ENCODE measurements around the gene SCUBE2. TPM values are rescaled to one million over a fixed set of nuclear protein-coding genes. Genes with fewer than 3 reads are reported as not detected.
A peak's percentile ranks its signal among the peaks of the same experiment; 100 is the strongest.

SCUBE2 gene
- total RNA-seq, 2 experiments from 2014 or later, result not detected

- Mint-ChIP-seq H3K27me3 (peaks cover 47% of the 10 kb centered on the region), H3K4me3 (no peak overlapping the region), H3K9me3 (ENCODE audit: low read depth) (no peaks in the 10 kb centered on the region), H3K27ac (no peak overlapping the region), H3K36me3 (ENCODE audit: low read depth) (no peaks in the 10 kb centered on the region), H3K4me1 (no peaks in the 10 kb centered on the region)
- ATAC-seq (no peak), DNase-seq (no peak)
- ChIA-PET CTCF (interaction anchor here (0.8 to 0.9 kb wide), 2 partner anchors 10 to 48 kb away, joined by 4 read pairs; no protein-coding TSS in a partner anchor), POLR2A (interaction anchor here (0.6 kb wide), 1 partner anchor 16 kb away, joined by 3 read pairs; no protein-coding TSS in a partner anchor)
- intact Hi-C loops (cut with DNase I, micrococcal nuclease), result no loop called here
Measured at GRCh38 chr11:9089636-9090035, 1.8 kb downstream of the SCUBE2 start.

- no peaks in the 10 kb centered on the region for H3K9me3 Mint-ChIP-seq (ENCODE audit: low read depth)
- H3K4me1 Mint-ChIP-seq, result no peaks in the 10 kb centered on the region
- H3K36me3 Mint-ChIP-seq (ENCODE audit: low read depth), result no peaks in the 10 kb centered on the region
- ChIA-PET CTCF (interaction anchor here (0.8 to 1.1 kb wide), 4 partner anchors 9 to 49 kb away, joined by 3 to 4 read pairs (median 4); no protein-coding TSS in a partner anchor), POLR2A (interaction anchor here (0.6 kb wide), 1 partner anchor 15 kb away, joined by 3 read pairs; no protein-coding TSS in a partner anchor)
- no peak for DNase-seq
- H3K4me3 Mint-ChIP-seq, result no peak overlapping the region
- peaks cover 45% of the 10 kb centered on the region for H3K27me3 Mint-ChIP-seq
- no peak for ATAC-seq
- no peak overlapping the region for H3K27ac Mint-ChIP-seq
- intact Hi-C loops (cut with DNase I, micrococcal nuclease), result no loop called here
Measured at GRCh38 chr11:9089061-9089460, 2.3 kb downstream of the SCUBE2 start.

GRCh38 chr11:9082575-9082974 lies 8.8 kb downstream of the SCUBE2 start:
- Mint-ChIP-seq H3K4me3 (no peak overlapping the region), H3K9me3 (ENCODE audit: low read depth) (no peaks in the 10 kb centered on the region), H3K36me3 (ENCODE audit: low read depth) (no peaks in the 10 kb centered on the region), H3K27ac (no peak overlapping the region), H3K4me1 (peaks cover 3% of the 10 kb centered on the region), H3K27me3 (peaks cover 6% of the 10 kb centered on the region)
- DNase-seq (no peak), ATAC-seq (no peak)
- ChIA-PET CTCF (no interaction called here), POLR2A (no interaction called here)
- intact Hi-C loops (cut with DNase I, micrococcal nuclease), result no loop called here

- peak; percentile 53 for ATAC-seq
- H3K27me3 Mint-ChIP-seq, result peaks cover 7% of the 10 kb centered on the region
- H3K36me3 Mint-ChIP-seq (ENCODE audit: low read depth), result no peaks in the 10 kb centered on the region
- H3K4me3 Mint-ChIP-seq, result no peak overlapping the region
- intact Hi-C loops (cut with DNase I, micrococcal nuclease), result loop anchor here in 1 of 2 experiments (2.0 kb wide), 1 partner anchor 20 kb away; no protein-coding TSS in a partner anchor
- POLR2A ChIA-PET, result no interaction called here
- peaks cover 3% of the 10 kb centered on the region for H3K4me1 Mint-ChIP-seq
- H3K27ac Mint-ChIP-seq, result no peak overlapping the region
- no peak for DNase-seq
- no peaks in the 10 kb centered on the region for H3K9me3 Mint-ChIP-seq (ENCODE audit: low read depth)
- CTCF ChIA-PET, result no interaction called here
Measured at GRCh38 chr11:9081153-9081552, 10.2 kb downstream of the SCUBE2 start.

GRCh38 chr11:9078113-9079086 lies 13.0 kb downstream of the SCUBE2 start:
- H3K27ac Mint-ChIP-seq, result no peak overlapping the region
- no peak overlapping the region for H3K4me3 Mint-ChIP-seq
- POLR2A ChIA-PET, result no interaction called here
- DNase-seq (no peak), ATAC-seq (no peak)
- no peaks in the 10 kb centered on the region for H3K36me3 Mint-ChIP-seq (ENCODE audit: low read depth)
- H3K4me1 Mint-ChIP-seq, result peaks cover 3% of the 10 kb centered on the region
- CTCF ChIA-PET, result interaction anchor here (0.7 to 1.6 kb wide), 2 partner anchors 14 to 97 kb away, joined by 4 to 5 read pairs; no protein-coding TSS in a partner anchor
- H3K9me3 Mint-ChIP-seq (ENCODE audit: low read depth), result no peaks in the 10 kb centered on the region
- peaks cover 14% of the 10 kb centered on the region for H3K27me3 Mint-ChIP-seq
- intact Hi-C loops (cut with DNase I, micrococcal nuclease), result no loop called here

GRCh38 chr11:9077164-9077563 lies 14.2 kb downstream of the SCUBE2 start:
- peaks cover 3% of the 10 kb centered on the region for H3K4me1 Mint-ChIP-seq
- DNase-seq, result no peak
- H3K4me3 Mint-ChIP-seq, result no peak overlapping the region
- intact Hi-C loops (cut with DNase I, micrococcal nuclease), result no loop called here
- ChIA-PET CTCF (interaction anchor here (1.3 kb wide), 1 partner anchor 60 kb away, joined by 4 read pairs; no protein-coding TSS in a partner anchor), POLR2A (no interaction called here)
- ATAC-seq, result no peak
- no peaks in the 10 kb centered on the region for H3K36me3 Mint-ChIP-seq (ENCODE audit: low read depth)
- H3K27me3 Mint-ChIP-seq, result peaks cover 17% of the 10 kb centered on the region
- H3K9me3 Mint-ChIP-seq (ENCODE audit: low read depth), result no peaks in the 10 kb centered on the region
- no peak overlapping the region for H3K27ac Mint-ChIP-seq

- CTCF ChIA-PET, result interaction anchor here (1.3 to 2.6 kb wide), 2 partner anchors 61 kb away, joined by 4 to 12 read pairs; no protein-coding TSS in a partner anchor
- POLR2A ChIA-PET, result no interaction called here
Measured at GRCh38 chr11:9076661-9077060, 14.7 kb downstream of the SCUBE2 start.

GRCh38 chr11:9076046-9076445 lies 15.4 kb downstream of the SCUBE2 start:
- Mint-ChIP-seq H3K36me3 (ENCODE audit: low read depth) (no peaks in the 10 kb centered on the region), H3K27ac (no peak overlapping the region), H3K9me3 (ENCODE audit: low read depth) (no peaks in the 10 kb centered on the region), H3K4me1 (peaks cover under 1% of the 10 kb centered on the region), H3K27me3 (peaks cover 17% of the 10 kb centered on the region), H3K4me3 (no peak overlapping the region)
- ATAC-seq (no peak), DNase-seq (no peak)
- intact Hi-C loops (cut with DNase I, micrococcal nuclease), result no loop called here
- POLR2A ChIA-PET, result no interaction called here
- CTCF ChIA-PET, result interaction anchor here (0.6 to 2.6 kb wide), 3 partner anchors 61 to 105 kb away, joined by 4 to 12 read pairs (median 4); no protein-coding TSS in a partner anchor

More at GRCh38 chr11:9076661-9077060, 14.7 kb downstream of the SCUBE2 start:
- DNase-seq (no peak), ATAC-seq (no peak)
- peaks cover 3% of the 10 kb centered on the region for H3K4me1 Mint-ChIP-seq
- no peaks in the 10 kb centered on the region for H3K9me3 Mint-ChIP-seq (ENCODE audit: low read depth)
- no peak overlapping the region for H3K4me3 Mint-ChIP-seq
- no peak overlapping the region for H3K27ac Mint-ChIP-seq
- intact Hi-C loops (cut with DNase I, micrococcal nuclease), result no loop called here
- H3K36me3 Mint-ChIP-seq (ENCODE audit: low read depth), result no peaks in the 10 kb centered on the region
- H3K27me3 Mint-ChIP-seq, result peaks cover 17% of the 10 kb centered on the region

GRCh38 chr11:9075556-9075955 lies 15.8 kb downstream of the SCUBE2 start:
- Mint-ChIP-seq H3K27ac (no peak overlapping the region), H3K4me3 (no peak overlapping the region), H3K9me3 (ENCODE audit: low read depth) (no peaks in the 10 kb centered on the region), H3K4me1 (no peaks in the 10 kb centered on the region), H3K36me3 (ENCODE audit: low read depth) (no peaks in the 10 kb centered on the region), H3K27me3 (peaks cover 20% of the 10 kb centered on the region)
- POLR2A ChIA-PET, result interaction anchor here (0.6 kb wide), 1 partner anchor 16 kb away, joined by 9 read pairs; no protein-coding TSS in a partner anchor
- ATAC-seq (no peak), DNase-seq (no peak)
- CTCF ChIA-PET, result interaction anchor here (0.6 to 2.6 kb wide), 3 partner anchors 60 to 105 kb away, joined by 4 to 12 read pairs (median 4); no protein-coding TSS in a partner anchor
- intact Hi-C loops (cut with DNase I, micrococcal nuclease), result no loop called here

- no peaks in the 10 kb centered on the region for H3K36me3 Mint-ChIP-seq (ENCODE audit: low read depth)
- no peak overlapping the region for H3K27ac Mint-ChIP-seq
- H3K4me3 Mint-ChIP-seq, result no peak overlapping the region
- intact Hi-C loops (cut with DNase I, micrococcal nuclease), result no loop called here
- ChIA-PET POLR2A (interaction anchor here (0.6 kb wide), 1 partner anchor 15 kb away, joined by 3 read pairs; no protein-coding TSS in a partner anchor), CTCF (interaction anchor here (1.4 to 2.6 kb wide), 2 partner anchors 18 to 59 kb away, joined by 4 to 12 read pairs; no protein-coding TSS in a partner anchor)
- ATAC-seq (no peak), DNase-seq (no peak)
- peaks cover 21% of the 10 kb centered on the region for H3K27me3 Mint-ChIP-seq
- no peaks in the 10 kb centered on the region for H3K4me1 Mint-ChIP-seq
- no peaks in the 10 kb centered on the region for H3K9me3 Mint-ChIP-seq (ENCODE audit: low read depth)
Measured at GRCh38 chr11:9074338-9075029, 16.9 kb downstream of the SCUBE2 start.
